NCI-H1417 treated with DMSO at 0.1 percent for 48 hours (cell line): Measurements from ENCODE around the gene RFXAP.

Source experiments
- DNase-seq: peaks from one replicate; lab custom pipeline; 2025; lab: John Stamatoyannopoulos, UW

Gene RFXAP

DNA sequence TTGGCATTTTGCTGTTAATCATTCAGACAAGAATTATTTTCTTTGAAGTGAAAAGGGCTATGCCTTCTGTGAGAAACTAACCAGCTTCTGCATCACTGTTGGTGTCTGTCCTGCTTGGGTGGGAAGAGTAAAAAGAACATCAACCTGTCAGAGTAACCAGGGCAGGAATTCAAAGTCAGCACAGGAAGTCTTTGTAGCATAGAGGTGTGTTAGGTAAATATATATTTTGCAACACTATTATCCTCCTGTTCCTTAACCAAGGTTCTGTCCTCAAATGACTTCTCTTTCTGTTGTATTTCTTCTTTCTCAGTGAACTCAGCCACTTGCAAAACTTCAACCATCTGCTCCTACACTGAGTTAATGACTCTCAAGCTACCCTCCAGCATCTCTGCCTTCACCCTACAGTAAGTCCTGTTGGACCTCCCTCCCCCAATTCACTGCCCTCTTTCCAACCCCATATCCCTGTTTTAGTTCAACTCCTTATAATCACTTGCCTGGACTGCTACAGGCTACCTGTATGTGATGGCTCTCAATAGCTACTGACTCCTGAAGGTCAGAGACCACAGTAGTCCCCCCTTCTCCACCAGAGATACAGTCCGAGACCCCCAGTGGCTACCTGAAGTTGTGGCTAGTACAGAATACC lies 51.1 kb downstream of the RFXAP start:
- DNase-seq = no peak

DNA sequence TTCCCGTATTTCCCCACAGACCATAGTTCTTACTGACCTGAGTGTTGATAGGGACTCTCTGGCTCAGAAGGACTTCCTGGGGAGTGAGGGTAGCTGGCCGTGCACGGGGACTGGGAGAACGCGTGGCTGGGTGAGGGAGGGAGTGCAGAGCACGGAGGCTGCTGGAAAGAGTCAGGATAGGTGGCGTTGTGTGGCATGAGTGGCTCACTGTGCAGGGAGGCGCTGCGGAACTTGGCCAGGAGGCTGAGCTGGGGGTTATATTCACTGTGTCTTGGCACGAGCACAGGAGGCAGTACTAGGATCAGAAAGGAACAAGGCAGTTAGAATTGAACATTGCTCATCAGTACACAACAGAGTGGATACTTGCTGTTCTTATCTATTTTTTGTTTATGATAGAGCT lies 53.6 kb downstream of the RFXAP start:
- DNase-seq = no peak

- DNase-seq = no peak
Measured at GRCh38 chr13:36875431-36875830, 56.4 kb downstream of the RFXAP start.

- no peak for DNase-seq
Measured at GRCh38 chr13:36875961-36876360, 56.9 kb downstream of the RFXAP start.
